Mucosa of descending colon (tissue), 3 donors: Measurements from ENCODE around the gene TNIP1. TPM values are rescaled to one million over a fixed set of nuclear protein-coding genes. Genes with fewer than 3 reads are reported as not detected.

ENCODE experiments used
- ATAC-seq: fragments of 200-7000 bp; cut with Tn5 transposase; one replicate; pipeline ENCODE4 v1.9.1; 2020; ENCODE audit warnings: mild to moderate bottlenecking, moderate library complexity
- DNase-seq, 3 donors: peaks; one replicate each; pipeline ENCODE4 v3.0.0-alpha.2; 2020
- H3K36me3 ChIP-seq: fragments of 200-600 bp; one replicate; pipeline ENCODE4 v1.8.0; 2021; ENCODE audit warnings: low read depth, mild to moderate bottlenecking
- H3K4me1 ChIP-seq: fragments of 200-600 bp; one replicate; pipeline ENCODE4 v1.8.0; 2021; ENCODE audit warnings: low read depth, mild to moderate bottlenecking
- H3K4me3 ChIP-seq: fragments of 200-600 bp; one replicate; pipeline ENCODE4 v1.8.0; 2021; ENCODE audit warnings: mild to moderate bottlenecking
- H3K9me3 ChIP-seq: fragments of 200-600 bp; one replicate; pipeline ENCODE4 v1.8.0; 2021; ENCODE audit warnings: mild to moderate bottlenecking
- intact Hi-C, 2 donors: fragments of 100-400 bp; cut with DNase I in 1 of 2; cut with micrococcal nuclease in 1 of 2; formaldehyde crosslinking; loops; one replicate each; pipeline versions ENCODE4 v1.11.0 to v1.11.1; 2022; cut with DNase I, micrococcal nuclease
- total RNA-seq, 3 donors: library from RNA; stranded (reverse); fragmentation: NEBNext Ultra II Directional in 2 of 3; extraction: Animal tissue kit (Norgen Biotek cat#: 25700) in 2 of 3; gene quantifications; one replicate each; pipeline versions ENCODE4 v1.2.1 to v1.2.4, GENCODE V29; 2021 to 2023
- TF ChIP-seq, protein P1 (sequence below): fragments of 200-600 bp; IDR thresholded peaks from one replicate; pipeline ENCODE4 v1.8.0; 2022; ENCODE audit warnings: antibody characterized with exemption, mild to moderate bottlenecking
- donor health status: DM: no; HTN: no; CAD: no; lungs with moderate emphysema.
- donor health status: DM: no; HTN: no; CAD: no.
- donor health status: DM: no; HTN: yes; CAD: no.

The TNIP1 gene
- total RNA-seq, 3 donors from 2014 or later = 140 to 218 (median 156) TPM

DNA sequence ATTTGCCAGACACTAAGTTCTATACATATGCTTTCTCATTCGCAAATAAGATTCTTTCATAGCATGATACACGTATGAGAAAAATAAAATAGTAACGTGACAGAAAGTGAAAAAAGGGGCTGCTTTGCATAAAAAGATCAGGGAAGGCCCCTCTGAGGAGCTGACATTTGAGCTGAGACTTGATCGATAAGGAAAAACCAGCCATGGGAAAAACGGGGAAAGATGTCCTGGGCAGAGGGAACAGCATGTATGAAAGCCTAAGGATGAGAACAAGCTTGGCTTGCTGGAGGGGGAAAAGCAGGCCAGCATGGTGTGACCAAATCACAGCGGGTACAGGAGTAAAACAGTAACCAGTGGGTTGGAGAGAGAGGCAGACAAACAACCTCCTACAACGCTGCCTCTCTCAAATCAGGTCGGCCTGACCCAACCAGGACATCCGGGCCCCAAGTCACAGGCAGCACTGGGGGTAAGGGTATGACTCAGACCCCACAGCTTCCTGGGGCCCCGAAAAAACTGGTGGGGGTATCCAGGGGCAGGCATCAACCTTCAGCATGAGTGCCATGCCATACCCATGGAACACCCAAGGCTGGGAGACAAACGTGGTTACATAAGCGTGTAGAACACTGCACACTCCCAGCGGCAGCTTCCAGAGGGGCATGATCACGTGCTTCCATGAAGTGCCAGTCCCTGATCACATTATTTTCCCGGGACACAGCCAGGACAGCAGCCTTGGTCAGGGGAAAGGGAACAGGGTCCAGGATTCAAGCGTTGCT is 2.2 kb downstream of the TNIP1 start:
- H3K4me1 ChIP-seq = peaks cover 51% of the 10 kb centered on the region
- no peaks in the 10 kb centered on the region for H3K9me3 ChIP-seq
- intact Hi-C loops = no loop called here
- no peak for ATAC-seq
- no peaks in the 10 kb centered on the region for H3K36me3 ChIP-seq
- TF ChIP-seq, protein P1, sequence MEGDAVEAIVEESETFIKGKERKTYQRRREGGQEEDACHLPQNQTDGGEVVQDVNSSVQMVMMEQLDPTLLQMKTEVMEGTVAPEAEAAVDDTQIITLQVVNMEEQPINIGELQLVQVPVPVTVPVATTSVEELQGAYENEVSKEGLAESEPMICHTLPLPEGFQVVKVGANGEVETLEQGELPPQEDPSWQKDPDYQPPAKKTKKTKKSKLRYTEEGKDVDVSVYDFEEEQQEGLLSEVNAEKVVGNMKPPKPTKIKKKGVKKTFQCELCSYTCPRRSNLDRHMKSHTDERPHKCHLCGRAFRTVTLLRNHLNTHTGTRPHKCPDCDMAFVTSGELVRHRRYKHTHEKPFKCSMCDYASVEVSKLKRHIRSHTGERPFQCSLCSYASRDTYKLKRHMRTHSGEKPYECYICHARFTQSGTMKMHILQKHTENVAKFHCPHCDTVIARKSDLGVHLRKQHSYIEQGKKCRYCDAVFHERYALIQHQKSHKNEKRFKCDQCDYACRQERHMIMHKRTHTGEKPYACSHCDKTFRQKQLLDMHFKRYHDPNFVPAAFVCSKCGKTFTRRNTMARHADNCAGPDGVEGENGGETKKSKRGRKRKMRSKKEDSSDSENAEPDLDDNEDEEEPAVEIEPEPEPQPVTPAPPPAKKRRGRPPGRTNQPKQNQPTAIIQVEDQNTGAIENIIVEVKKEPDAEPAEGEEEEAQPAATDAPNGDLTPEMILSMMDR = no peak
- peak in 1 of 3 donors; percentile 79 for DNase-seq
- no peak overlapping the region for H3K4me3 ChIP-seq

DNA sequence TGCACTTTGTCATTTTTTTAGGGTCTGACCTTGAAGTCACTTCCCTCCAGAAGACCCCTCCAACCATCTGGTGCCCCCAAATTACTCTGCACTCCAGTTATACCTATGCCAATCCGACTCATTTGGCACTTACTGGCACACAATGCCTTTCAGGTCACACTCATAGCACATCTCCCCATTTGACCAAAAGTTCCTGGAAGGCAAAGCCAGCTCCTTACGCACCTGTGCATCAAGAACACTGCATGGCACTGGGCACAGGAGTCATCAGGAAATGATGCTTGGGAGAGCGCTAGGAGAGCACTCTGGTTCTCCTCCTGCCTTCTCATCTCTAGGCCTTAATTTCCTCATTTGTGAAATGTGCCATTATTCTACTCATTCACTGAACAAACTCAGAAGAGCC is 2.9 kb downstream of the TNIP1 start:
- intact Hi-C loops = no loop called here
- DNase-seq = no peak
- H3K36me3 ChIP-seq = no peaks in the 10 kb centered on the region
- H3K9me3 ChIP-seq = no peaks in the 10 kb centered on the region
- H3K4me1 ChIP-seq = peaks cover 46% of the 10 kb centered on the region
- no peak for ATAC-seq
- H3K4me3 ChIP-seq = no peak overlapping the region
- TF ChIP-seq, protein P1 = no peak

DNA sequence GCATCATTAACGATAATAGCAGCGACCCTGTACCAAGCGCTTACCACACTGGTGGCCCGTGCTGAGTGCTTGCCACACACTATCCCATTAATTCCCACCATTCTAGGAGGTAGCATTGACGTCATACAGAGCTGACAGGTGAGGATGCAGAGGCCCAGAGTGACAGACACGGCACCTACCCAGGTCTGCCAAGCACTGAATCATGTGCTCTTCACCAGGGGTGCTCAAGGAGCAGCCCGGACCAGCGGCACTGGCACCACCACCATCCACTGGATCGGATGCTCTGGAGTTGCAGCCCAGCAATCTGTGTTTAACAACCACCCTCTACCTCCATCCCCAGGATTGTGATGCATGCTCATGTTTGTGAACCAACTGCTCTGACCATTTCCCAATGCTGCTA is 3.4 kb downstream of the TNIP1 start:
- no peak overlapping the region for H3K4me3 ChIP-seq
- peaks cover 44% of the 10 kb centered on the region for H3K4me1 ChIP-seq
- intact Hi-C loops = no loop called here
- H3K9me3 ChIP-seq = no peaks in the 10 kb centered on the region
- TF ChIP-seq, protein P1 = no peak
- no peaks in the 10 kb centered on the region for H3K36me3 ChIP-seq
- DNase-seq (no peak), ATAC-seq (no peak)

DNA sequence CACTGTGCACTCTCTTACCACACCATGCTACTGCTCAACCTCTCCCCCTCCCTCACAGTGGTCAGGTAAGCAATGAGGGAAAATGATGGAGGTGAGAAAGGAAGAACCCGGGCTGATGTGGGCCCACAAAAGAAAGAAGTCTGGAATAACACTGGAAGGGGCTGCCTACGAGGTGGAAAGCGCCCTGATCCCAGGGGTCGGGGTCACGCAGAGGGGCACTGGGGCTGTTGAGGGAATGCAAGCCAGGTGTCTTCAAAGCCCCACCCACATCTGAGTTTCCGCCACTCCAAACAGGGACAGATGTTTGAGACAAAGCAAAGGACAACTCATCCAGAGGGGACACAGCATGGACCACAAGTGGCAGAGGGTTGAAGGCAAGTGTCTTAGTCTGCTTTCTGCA is 4.2 kb downstream of the TNIP1 start:
- TF ChIP-seq, protein P1 = no peak
- Histone ChIP-seq H3K4me1 (peaks cover 37% of the 10 kb centered on the region), H3K9me3 (no peaks in the 10 kb centered on the region), H3K36me3 (no peaks in the 10 kb centered on the region), H3K4me3 (no peak overlapping the region)
- intact Hi-C loops = no loop called here
- ATAC-seq (no peak), DNase-seq (no peak)

DNA sequence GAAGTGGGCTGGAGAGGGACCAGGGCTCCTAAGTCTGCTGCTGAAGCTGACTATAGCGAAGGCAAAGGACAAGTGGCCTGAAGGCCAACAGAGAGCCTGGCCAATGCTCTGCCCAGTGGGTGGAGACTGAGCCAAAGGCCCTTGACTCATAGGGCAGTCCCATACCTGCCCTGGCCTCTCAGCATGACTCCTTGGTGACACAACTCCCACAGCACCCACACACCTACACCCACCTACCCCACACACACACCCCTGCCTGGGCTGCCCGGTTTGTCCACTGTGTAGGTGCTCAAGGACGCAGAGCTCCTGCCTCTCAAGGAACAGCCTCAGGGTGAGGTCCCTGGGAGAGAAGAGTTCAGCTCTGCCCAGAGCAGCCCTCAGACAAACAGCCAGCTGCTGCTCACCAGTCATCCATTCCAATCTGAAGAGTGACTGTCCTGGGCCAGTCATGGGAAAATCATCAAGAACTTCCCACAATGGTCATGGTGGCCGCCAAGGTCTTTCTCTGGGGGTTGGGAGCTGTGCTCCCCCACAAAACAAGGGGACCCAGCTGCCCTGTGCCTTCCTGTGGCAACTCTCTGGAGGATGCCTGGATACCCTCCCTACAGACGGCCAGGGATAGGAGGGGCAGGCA is 5.0 kb downstream of the TNIP1 start:
- DNase-seq (peak in 2 of 3 donors; percentile 23 to 70), ATAC-seq (peak; percentile 79)
- H3K9me3 ChIP-seq = no peaks in the 10 kb centered on the region
- TF ChIP-seq, protein P1 = no peak
- H3K4me3 ChIP-seq = no peak overlapping the region
- peaks cover 35% of the 10 kb centered on the region for H3K4me1 ChIP-seq
- intact Hi-C loops = no loop called here
- no peaks in the 10 kb centered on the region for H3K36me3 ChIP-seq
